OCI-LY7 (cell line): ENCODE measurements around the gene FAM110C. TPM values are rescaled to one million over a fixed set of nuclear protein-coding genes. Genes with fewer than 3 reads are reported as not detected.
"Not testable (repeated sequence)": the region's sequence is repeated elsewhere in the genome, so short reads cannot be mapped to it uniquely, and the experiment has no call there.

Experiments
- BruUV-seq: library from RNA; stranded (reverse); fragments of 400-500 nt; replicated peaks from 2 replicates; lab custom pipeline; 2021; lab: Mats Ljungman, UMichigan
- CTCF ChIA-PET: fragments of 300-600 bp; sonication (Branson Sonifier 250); formaldehyde crosslinking; loops from one replicate; lab custom pipeline; 2022; ENCODE audit warnings: antibody characterized with exemption; ENCODE audit not compliant: unreplicated experiment; lab: Charles Lee
- POLR2A ChIA-PET: fragments of 300-600 bp; sonication (Branson Sonifier 250); formaldehyde crosslinking; loops from one replicate; lab custom pipeline; 2022; ENCODE audit warnings: antibody characterized with exemption; lab: Charles Lee
- DNase-seq: peaks from one replicate; pipeline ENCODE4 v3.0.0-alpha.2; 2015; ENCODE audit warnings: low spot score
- H2AFZ ChIP-seq: fragments of 200-600 bp; sonication (generic), shearing (Covaris generic); 2 replicates; pipeline ENCODE4 v1.6.1; 2014; ENCODE audit warnings: mild to moderate bottlenecking, antibody characterized with exemption, low read length, moderate library complexity
- H3K27ac ChIP-seq: fragments of 200-600 bp; sonication (generic); 2 replicates; pipeline ENCODE4 v1.5.1; 2014; ENCODE audit warnings: mixed run types, low read depth, mild to moderate bottlenecking, moderate library complexity, low read length, inconsistent platforms; ENCODE audit not compliant: poor library complexity, severe bottlenecking
- H3K36me3 ChIP-seq: fragments of 200-600 bp; sonication (generic); 2 replicates; pipeline ENCODE4 v1.6.1; 2014; ENCODE audit warnings: mild to moderate bottlenecking, antibody characterized with exemption, low read length, moderate library complexity, mixed read lengths; ENCODE audit not compliant: insufficient read depth
- H3K4me1 ChIP-seq: fragments of 200-600 bp; sonication (generic); 2 replicates; pipeline ENCODE4 v1.5.1; 2014; ENCODE audit warnings: mild to moderate bottlenecking, low read length; ENCODE audit not compliant: insufficient read depth, poor library complexity, severe bottlenecking
- H3K4me2 ChIP-seq: fragments of 200-600 bp; sonication (generic); 2 replicates; pipeline ENCODE4 v1.6.1; 2014; ENCODE audit warnings: mild to moderate bottlenecking, low read length
- H3K4me3 ChIP-seq: fragments of 200-600 bp; sonication (generic); 2 replicates; pipeline ENCODE4 v1.5.1; 2014; ENCODE audit warnings: mild to moderate bottlenecking, low read depth, low read length; ENCODE audit not compliant: poor library complexity, severe bottlenecking
- H3K79me2 ChIP-seq: fragments of 200-600 bp; sonication (generic); 2 replicates; pipeline ENCODE4 v1.6.1; 2016; ENCODE audit warnings: low read depth, mild to moderate bottlenecking, low read length, moderate library complexity, mixed read lengths; ENCODE audit not compliant: insufficient read depth
- H3K9me2 ChIP-seq: fragments of 200-600 bp; sonication (generic); 2 replicates; pipeline ENCODE4 v1.6.1; 2016; ENCODE audit warnings: mild to moderate bottlenecking, low read length, mixed read lengths; ENCODE audit not compliant: insufficient read depth
- H3K9me3 ChIP-seq: fragments of 200-600 bp; sonication (generic); 2 replicates; pipeline ENCODE4 v1.6.1; 2014; ENCODE audit warnings: mild to moderate bottlenecking, mixed run types, low read length, mixed read lengths
- H4K20me1 ChIP-seq: fragments of 200-600 bp; sonication (generic); 2 replicates; pipeline ENCODE4 v1.6.1; 2014; ENCODE audit warnings: mild to moderate bottlenecking, antibody characterized with exemption, low read length, moderate library complexity, mixed read lengths; ENCODE audit not compliant: insufficient read depth
- EZH2phosphoT487 ChIP-seq: fragments of 200-600 bp; sonication (generic); IDR thresholded peaks from 2 replicates; pipeline ENCODE4 v1.6.1; 2018; ENCODE audit warnings: low read depth, borderline replicate concordance, mild to moderate bottlenecking, mixed run types, antibody characterized with exemption, low read length, moderate library complexity, mixed read lengths
- intact Hi-C: fragments of 100-400 bp; cut with micrococcal nuclease; formaldehyde crosslinking; loops from one replicate; pipeline ENCODE4 v1.10.0; 2022; ENCODE audit not compliant: unreplicated experiment
- total RNA-seq, 2 experiments: library from RNA; depleted of rRNA in 1 of 2; stranded (reverse); fragments of >200 nt in 1 of 2; shearing (Covaris generic) in 1 of 2; gene quantifications; 2 replicates each; pipeline ENCODE4 v1.2.3, GENCODE V29; 2014 to 2022
- TF ChIP-seq, protein P1 (sequence below): fragments of 200-600 bp; sonication (generic); conservative IDR thresholded peaks from 2 replicates; pipeline ENCODE4 v1.5.1; 2014; ENCODE audit warnings: mild to moderate bottlenecking, antibody characterized with exemption, low read length, moderate library complexity, mixed read lengths

Gene FAM110C
- total RNA-seq, 2 experiments from 2014 or later, result not detected

DNA sequence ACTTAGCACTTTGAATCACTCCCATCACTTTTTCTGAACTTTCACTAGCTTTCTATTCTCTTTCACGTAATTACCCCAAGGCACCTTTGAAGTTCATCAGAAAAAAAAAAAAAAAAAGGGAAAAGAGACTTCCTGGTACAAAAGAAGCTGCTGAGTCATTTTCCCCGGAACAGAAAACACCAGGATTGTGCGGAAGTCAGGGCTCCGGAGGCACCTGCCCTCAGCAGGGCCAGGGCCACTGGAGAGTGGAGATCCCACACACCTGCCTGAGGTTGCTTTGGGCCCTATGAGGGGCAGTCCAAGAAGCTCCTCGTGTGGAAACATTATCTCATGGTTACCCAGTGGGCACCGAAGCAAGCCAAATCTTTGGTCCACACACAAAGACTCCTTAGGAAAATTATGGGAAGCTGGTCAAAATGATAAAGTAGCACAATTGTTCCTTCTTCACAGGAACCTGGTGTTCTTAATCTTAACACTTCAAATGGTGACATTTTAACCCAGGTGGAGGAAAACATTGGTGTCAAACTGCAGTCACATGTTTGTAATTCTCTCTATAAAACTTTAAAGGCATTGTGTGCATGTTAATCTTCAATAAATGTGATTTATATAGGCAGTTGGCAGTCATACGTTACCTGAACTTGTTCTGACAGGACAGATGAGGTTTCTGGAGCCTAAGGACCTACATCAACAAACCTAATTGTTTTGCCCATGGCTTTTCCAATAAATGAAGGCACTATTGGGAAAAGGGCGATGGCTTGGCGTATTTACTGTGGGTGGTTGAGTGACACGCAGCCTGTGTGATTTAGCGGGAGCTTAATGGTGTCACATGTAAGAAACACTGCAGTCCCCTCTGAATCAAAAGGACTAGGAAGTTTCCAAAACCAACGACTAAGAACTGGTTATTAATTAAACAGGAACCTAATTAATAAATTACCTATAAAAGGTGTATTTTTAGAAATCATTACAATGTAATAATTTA, 23.4 kb upstream of the FAM110C start:
- no peaks in the 10 kb centered on the region for H3K79me2 ChIP-seq
- H3K36me3 ChIP-seq, result no peaks in the 10 kb centered on the region
- no peaks in the 10 kb centered on the region for H3K4me1 ChIP-seq
- no peaks in the 10 kb centered on the region for H3K9me2 ChIP-seq
- no peak overlapping the region for H3K27ac ChIP-seq
- POLR2A ChIA-PET, result interaction anchor here (0.7 kb wide), 1 partner anchor 1248 kb away, joined by 6 read pairs; no protein-coding TSS in a partner anchor
- TF ChIP-seq, protein P1, sequence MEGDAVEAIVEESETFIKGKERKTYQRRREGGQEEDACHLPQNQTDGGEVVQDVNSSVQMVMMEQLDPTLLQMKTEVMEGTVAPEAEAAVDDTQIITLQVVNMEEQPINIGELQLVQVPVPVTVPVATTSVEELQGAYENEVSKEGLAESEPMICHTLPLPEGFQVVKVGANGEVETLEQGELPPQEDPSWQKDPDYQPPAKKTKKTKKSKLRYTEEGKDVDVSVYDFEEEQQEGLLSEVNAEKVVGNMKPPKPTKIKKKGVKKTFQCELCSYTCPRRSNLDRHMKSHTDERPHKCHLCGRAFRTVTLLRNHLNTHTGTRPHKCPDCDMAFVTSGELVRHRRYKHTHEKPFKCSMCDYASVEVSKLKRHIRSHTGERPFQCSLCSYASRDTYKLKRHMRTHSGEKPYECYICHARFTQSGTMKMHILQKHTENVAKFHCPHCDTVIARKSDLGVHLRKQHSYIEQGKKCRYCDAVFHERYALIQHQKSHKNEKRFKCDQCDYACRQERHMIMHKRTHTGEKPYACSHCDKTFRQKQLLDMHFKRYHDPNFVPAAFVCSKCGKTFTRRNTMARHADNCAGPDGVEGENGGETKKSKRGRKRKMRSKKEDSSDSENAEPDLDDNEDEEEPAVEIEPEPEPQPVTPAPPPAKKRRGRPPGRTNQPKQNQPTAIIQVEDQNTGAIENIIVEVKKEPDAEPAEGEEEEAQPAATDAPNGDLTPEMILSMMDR, result no peak
- no peak for TF ChIP-seq EZH2phosphoT487
- H3K4me3 ChIP-seq, result no peak overlapping the region
- no peaks in the 10 kb centered on the region for H3K9me3 ChIP-seq
- no peak overlapping the region for H2AFZ ChIP-seq
- CTCF ChIA-PET, result no interaction called here
- no peaks in the 10 kb centered on the region for H4K20me1 ChIP-seq
- BruUV-seq, result no TSS peak
- intact Hi-C loops, result no loop called here
- H3K4me2 ChIP-seq, result no peak overlapping the region
- DNase-seq, result no peak

DNA sequence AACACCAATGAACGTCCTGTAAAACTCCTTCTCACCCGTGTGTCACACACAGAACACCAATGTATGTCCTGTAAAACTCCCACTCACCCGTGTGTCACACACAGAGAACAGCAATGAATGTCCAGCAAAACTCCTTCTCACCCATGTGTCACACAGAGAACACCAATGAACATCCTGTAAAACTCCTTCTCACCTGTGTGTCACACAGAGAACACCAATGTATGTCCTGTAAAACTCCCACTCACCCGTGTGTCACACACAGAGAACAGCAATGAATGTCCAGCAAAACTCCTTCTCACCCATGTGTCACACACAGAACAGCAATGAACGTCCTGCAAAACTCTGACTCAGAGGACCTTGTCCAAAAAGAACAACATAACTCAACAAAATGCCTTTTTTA, 22.3 kb upstream of the FAM110C start:
- H3K36me3 ChIP-seq, H3K9me2 ChIP-seq, H3K79me2 ChIP-seq, H3K4me1 ChIP-seq, DNase-seq, H3K9me3 ChIP-seq, H4K20me1 ChIP-seq, H3K4me2 ChIP-seq, H3K4me3 ChIP-seq, intact Hi-C loops, H2AFZ ChIP-seq, H3K27ac ChIP-seq, BruUV-seq, CTCF ChIA-PET: not testable (repeated sequence)
- POLR2A ChIA-PET, result interaction anchor here (0.7 kb wide), 1 partner anchor 1249 kb away, joined by 6 read pairs; no protein-coding TSS in a partner anchor

DNA sequence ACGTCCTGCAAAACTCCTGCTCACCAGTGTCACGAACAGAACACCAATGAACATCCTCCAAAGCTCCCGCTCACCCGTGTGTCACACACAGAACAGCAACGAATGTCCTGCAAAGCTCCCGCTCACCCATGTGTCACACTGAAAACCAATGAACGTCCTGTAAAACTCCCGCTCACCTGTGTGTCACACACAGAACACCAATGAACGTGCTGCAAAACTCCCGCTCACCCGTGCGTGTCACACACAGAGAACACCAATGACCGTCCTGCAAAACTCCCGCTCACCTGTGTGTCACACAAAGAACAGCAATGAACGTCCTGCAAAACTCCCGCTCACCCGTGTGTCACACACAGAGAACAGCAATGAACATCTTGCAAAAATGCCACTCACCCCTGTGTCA, 20.5 kb upstream of the FAM110C start:
- Histone ChIP-seq H2AFZ (no peak overlapping the region), H4K20me1 (no peaks in the 10 kb centered on the region), H3K4me2 (no peak overlapping the region), H3K27ac (no peak overlapping the region), H3K4me1 (no peaks in the 10 kb centered on the region), H3K4me3 (no peak overlapping the region), H3K9me3 (no peaks in the 10 kb centered on the region), H3K9me2 (no peaks in the 10 kb centered on the region), H3K36me3 (no peaks in the 10 kb centered on the region), H3K79me2 (no peaks in the 10 kb centered on the region)
- TF ChIP-seq, protein P1, result no peak
- TF ChIP-seq EZH2phosphoT487, result no peak
- POLR2A ChIA-PET, result no interaction called here
- CTCF ChIA-PET, result no interaction called here
- BruUV-seq, result no TSS peak
- no peak for DNase-seq
- intact Hi-C loops, result no loop called here
